HG02588 (cell line): ENCODE results near the gene USP11.

Experiments
- ATAC-seq: cut with Tn5 transposase; IDR thresholded peaks from one replicate; pipeline ENCODE4 v1.9.1; 2021; ENCODE audit warnings: mild to moderate bottlenecking, moderate library complexity; ENCODE audit not compliant: unreplicated experiment

The USP11 gene

DNA sequence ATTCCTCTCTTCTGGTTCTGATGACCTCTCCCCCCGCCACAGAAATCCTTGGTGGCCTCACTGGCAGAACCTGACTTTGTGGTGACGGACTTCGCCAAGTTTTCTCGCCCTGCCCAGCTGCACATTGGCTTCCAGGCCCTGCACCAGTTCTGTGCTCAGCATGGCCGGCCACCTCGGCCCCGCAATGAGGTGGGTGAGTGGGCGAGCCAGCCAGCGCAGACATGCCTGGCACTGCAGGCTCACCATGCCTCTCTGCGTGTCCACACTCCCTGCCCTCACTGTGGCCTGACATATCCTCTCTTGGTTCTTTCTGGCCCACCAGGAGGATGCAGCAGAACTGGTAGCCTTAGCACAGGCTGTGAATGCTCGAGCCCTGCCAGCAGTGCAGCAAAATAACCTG, 30.5 kb upstream of the USP11 start:
- ATAC-seq = no peak

DNA sequence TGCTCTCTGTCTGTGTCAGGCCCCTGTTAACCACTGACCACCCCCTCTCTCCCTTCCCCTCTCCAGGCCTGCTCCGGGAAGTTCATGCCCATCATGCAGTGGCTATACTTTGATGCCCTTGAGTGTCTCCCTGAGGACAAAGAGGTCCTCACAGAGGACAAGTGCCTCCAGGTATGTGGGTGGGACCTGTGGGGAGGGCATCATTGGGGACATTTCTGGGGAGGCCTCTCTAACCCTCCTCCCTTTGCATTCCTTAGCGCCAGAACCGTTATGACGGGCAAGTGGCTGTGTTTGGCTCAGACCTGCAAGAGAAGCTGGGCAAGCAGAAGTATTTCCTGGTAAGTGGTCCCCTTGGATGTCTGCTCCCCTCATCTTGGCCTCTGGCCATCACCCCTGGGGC, 29.9 kb upstream of the USP11 start:
- no peak for ATAC-seq

DNA sequence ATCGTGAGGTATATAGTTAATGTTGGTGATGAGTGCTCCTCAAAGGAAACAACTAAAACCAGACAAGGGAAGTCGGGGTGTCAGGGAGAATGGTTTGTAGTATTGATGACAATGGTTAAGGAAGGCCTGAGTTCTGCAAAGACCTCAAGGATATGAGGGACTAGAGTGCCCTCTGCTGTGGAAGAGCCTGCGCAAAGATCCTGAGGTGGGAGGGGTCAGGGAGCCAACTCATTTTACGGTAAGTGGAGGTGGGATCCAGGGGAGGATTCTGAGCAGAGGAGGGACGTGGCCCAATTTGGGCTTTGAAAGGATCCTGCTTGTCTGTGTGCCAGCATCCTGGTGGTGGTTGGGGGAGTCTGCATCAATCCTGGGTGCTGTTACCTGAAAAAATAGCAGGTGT, 27.8 kb upstream of the USP11 start:
- no peak for ATAC-seq

DNA sequence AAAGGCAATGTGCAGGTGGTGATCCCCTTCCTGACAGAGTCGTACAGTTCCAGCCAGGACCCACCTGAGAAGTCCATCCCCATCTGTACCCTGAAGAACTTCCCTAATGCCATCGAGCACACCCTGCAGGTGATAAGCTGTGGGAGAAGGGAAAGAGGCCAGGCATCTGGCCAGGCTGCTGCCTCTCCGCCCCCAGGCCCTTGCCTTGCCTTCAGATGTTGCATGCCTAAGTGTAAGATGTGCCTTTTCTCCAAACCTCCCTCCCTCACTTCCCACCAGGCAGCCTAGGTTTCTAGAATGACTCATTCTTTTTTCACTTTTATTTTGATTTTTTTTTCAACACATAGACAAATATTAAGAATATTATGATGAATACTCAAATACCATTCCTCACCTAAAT, 26.5 kb upstream of the USP11 start:
- no peak for ATAC-seq

DNA sequence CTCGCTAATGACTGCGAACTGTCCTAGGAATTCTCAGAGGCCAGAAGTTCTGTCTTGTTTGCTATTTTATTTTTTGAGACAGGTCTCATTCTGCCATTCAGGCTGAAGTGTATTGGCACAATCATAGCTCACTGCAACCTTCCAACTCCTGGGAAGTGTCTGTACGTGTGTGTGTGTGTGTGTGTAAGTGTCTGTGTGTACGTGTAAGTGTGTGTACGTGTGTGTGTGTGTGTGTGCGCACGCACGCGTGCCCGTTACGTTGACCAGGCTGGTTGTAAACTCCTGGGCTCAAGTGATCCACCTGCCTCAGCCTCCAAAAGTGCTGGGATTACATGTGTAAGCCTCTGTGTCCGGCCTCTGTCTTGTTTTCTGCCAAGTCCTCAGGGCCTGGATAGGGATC, 24.7 kb upstream of the USP11 start:
- no peak for ATAC-seq

DNA sequence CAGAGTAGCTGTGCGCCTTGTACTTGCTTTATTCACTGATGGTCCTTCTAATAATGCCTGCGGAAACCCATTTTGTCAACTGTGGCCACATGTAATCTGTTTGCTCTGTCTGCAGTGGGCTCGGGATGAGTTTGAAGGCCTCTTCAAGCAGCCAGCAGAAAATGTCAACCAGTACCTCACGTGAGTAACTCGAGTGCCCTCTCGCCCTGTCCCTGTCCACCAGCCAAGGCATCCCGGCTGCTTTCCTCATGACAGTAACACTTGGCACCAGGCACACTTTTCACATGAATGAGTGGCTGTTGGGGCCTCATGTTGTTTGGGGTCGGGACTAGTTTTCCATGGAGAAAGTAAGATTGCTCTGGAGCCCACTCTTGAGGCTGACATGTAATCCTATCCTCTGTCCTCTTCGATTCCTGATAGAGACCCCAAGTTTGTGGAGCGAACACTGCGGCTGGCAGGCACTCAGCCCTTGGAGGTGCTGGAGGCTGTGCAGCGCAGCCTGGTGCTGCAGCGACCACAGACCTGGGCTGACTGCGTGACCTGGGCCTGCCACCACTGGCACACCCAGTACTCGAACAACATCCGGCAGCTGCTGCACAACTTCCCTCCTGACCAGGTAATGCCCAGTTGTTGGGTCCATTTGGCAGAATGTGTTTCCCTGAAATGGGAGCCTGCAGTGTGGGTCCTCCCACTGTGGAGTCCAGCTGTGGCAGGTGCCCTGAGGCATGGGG, 23.1 kb upstream of the USP11 start:
- ATAC-seq = no peak

DNA sequence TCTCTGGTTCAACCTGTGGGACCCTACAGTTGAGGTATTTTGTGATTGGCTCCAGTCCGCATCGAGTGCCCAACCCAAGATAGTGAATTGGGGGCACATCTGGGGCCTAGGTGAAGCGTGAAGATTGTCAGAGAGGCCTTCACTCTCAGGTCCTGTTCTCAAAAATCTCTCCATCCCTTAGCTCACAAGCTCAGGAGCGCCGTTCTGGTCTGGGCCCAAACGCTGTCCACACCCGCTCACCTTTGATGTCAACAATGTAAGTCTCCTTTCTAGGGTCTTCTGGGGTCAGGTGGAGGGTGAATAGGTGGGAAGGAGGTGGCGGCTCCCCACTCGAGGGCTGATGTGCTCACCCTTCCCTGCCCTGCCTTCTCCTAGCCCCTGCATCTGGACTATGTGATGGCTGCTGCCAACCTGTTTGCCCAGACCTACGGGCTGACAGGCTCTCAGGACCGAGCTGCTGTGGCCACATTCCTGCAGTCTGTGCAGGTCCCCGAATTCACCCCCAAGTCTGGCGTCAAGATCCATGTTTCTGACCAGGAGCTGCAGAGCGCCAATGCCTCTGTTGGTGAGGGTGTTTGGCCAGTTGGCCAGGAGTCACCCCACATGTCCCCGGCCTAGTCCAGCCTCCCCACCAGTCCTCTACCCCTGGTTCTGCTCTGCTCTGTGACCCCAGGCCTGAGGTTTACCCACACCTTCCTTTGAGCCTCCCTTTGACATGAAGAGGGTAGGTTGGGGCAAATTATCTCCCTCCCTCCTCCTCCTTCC, 22.0 kb upstream of the USP11 start:
- no peak for ATAC-seq

DNA sequence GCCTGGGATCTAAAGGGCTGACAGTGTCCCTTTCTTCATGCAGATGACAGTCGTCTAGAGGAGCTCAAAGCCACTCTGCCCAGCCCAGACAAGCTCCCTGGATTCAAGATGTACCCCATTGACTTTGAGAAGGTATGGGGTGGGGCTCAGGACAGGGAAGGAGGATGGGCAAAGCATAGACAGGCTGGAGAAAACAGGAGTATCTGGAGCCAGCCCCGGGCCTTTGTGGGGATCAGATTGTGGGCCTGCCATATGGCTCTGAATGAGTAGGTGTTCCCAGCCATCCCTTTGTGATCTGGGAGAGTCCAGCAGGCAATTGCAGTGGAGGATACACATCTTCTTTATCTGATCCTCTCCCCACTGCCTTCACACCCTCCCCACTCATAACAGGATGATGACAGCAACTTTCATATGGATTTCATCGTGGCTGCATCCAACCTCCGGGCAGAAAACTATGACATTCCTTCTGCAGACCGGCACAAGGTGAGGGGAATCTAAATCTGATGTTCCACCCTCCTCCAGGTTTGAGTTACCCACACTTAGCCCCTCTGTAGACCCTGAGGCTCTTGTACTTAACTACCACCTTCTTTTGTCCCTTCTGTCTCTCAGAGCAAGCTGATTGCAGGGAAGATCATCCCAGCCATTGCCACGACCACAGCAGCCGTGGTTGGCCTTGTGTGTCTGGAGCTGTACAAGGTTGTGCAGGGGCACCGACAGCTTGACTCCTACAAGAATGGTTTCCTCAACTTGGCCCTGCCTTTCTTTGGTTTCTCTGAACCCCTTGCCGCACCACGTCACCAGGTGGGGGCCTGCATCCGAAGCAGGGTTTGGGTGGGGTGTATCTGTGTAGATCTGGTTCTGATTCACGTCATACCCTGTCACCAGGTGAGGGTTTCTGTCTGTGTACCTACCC, 20.2 kb upstream of the USP11 start:
- ATAC-seq = no peak

DNA sequence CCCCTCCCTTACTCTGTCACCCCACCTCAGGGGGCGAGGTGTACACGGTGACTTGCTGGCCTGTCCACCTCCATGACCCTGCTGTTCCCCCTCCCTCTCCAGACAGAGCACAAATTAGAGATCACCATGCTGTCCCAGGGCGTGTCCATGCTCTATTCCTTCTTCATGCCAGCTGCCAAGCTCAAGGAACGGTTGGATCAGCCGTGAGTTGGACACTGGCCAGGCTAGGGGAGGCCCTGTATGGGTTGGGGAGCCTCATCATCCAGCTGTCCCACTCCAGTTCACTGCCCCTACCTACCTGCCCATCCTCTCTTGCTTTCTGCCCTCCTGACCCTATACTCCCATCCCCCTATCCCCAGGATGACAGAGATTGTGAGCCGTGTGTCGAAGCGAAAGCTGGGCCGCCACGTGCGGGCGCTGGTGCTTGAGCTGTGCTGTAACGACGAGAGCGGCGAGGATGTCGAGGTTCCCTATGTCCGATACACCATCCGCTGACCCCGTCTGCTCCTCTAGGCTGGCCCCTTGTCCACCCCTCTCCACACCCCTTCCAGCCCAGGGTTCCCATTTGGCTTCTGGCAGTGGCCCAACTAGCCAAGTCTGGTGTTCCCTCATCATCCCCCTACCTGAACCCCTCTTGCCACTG, 18.3 kb upstream of the USP11 start:
- no peak for ATAC-seq

DNA sequence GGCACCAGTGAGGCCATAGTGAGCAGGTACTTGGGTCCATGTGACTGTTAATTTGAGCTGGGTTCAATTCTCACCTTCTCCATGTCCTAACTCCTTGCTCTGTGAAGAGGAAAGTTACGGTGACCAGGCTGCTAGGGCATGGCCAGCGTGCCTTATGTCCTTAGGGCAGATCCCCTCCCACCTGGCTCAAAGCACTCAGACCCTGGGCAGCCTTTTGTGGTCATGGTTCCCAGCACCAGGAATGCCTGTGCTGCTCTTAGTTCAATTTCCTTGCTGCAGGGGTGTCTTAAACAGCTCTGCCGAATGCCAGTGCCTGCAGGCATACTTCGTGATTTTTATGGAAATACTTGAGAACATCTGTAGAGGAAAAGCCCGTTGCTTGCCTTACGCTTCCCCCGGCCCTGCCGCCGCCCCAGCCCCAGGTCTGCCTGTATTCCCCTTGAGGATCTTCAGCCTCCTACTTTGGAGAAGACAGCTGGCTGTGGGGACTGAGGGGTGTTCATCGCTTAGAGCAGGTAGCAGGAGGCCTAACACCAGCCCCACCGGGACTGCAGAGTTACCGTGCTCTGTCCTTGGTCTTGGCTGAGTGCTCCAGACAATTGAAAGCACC, 17.4 kb upstream of the USP11 start:
- ATAC-seq = no peak

DNA sequence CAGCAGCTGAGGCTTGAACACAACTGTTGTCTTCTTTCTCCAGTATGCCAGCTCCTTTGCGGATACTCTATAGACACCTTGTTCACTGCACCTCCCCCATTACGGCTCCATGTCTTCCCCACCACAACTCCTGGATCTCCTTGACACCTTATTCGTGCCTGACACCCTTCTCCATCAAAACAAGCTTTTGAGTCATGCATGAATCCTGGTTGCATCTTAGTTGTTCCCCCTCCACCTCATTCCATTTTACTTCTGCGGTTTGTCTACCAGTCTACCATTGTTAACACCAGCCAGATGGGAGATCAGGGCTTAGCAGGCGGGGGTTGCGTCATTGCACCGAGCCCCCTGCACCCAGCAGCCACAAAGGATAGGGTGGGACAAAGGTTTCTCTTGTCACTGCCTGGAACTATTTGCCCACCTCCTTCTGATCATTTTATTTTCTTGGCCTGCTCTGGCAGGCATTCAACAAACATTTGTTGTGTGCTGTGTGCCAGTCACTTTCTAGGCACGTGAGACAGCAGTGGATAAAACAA, 16.4 kb upstream of the USP11 start:
- ATAC-seq = no peak

DNA sequence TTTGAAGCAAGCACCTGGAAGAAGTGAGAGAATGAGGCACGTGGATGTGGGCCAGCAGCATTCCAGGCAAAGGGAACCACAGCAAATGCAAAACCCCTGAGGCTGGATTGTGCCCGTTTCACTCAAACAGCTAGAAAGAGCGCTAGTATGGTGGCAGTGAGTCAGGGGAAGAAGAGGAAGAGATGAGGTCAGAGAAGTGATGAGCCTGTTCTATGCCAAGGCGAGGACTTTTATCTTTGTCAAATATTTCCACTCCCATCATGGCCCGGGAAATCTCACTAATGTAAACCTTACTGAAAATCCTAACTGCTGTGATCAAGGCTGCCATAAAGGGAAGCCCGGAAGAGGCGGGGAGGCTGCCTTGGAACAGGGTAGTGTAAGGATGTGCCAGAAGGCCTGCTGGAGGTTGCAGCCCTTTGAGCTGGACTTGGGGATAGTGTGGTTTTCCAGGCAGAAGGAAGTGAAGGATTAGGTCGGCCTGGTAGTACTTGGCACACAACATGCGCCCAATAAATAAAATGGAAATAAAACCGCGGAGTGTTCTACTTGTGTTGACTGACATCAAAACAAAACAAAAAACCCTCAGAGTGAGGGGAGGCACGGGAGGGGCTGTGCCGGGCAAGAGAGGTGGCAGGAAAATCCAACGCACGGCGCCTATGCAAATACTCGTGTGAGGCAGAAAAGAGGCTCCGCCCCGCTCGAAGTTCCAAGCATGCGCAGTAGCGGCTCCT, 15.5 kb upstream of the USP11 start:
- ATAC-seq = no peak

DNA sequence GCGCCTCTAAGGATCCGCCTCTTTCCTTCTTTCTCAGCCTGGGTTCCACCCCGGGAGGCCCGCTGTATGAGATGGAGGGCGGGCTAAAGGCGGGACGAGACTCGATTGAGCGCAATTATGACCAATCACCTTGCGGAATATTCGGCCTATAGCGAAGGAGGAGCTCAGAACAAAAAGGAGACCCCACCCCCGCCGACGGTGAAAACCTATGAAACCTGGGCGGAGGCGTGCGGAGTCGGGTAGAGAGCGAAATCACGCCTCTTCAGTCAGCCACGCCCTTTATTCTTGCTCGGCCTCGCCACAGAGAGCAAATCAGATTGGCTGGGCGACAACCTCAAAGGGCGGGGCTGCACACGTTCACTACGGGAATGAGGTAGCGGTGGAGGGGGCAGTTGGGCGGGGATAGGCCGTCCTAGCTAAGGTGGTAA, 14.9 kb upstream of the USP11 start:
- peak; percentile 86 for ATAC-seq

DNA sequence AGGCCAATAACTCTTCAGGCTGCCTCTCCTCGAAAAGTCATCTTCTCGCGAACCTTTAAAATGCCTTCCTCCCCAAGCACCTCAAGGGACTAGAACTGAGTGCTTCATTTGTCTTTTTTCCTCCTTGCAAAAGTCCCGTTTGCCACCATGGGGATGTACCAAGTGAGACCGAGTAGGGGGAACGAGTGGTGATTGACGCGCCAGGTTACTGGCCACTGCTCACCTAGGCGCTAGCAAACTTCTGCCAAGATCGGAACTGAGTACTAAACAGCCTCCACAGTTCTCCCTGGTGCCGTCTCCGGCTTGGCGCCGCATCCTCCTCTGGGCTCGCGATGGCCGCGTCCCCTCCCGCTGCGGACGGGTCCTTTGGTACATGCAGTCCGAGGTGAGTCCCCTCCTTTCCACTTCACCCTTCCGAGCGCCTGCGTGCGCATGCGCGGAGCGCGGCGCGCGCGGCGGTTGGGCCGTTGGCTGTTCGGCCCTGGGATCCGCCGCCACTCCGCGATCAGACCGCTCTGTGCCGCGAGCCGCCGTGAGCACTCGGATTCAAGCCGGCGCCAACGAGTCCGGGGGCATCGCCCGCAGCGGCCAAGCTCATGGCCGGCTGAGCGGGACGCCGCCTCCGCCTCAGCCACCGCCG, 14.4 kb upstream of the USP11 start, which contains the start of gene CDK16:
Gene CDK16 (plus strand): TSS at position 402 of the 640 bp plus-strand sequence. CDS start 4,877 bp downstream, outside the sequence.
- ATAC-seq = peak; percentile 39

DNA sequence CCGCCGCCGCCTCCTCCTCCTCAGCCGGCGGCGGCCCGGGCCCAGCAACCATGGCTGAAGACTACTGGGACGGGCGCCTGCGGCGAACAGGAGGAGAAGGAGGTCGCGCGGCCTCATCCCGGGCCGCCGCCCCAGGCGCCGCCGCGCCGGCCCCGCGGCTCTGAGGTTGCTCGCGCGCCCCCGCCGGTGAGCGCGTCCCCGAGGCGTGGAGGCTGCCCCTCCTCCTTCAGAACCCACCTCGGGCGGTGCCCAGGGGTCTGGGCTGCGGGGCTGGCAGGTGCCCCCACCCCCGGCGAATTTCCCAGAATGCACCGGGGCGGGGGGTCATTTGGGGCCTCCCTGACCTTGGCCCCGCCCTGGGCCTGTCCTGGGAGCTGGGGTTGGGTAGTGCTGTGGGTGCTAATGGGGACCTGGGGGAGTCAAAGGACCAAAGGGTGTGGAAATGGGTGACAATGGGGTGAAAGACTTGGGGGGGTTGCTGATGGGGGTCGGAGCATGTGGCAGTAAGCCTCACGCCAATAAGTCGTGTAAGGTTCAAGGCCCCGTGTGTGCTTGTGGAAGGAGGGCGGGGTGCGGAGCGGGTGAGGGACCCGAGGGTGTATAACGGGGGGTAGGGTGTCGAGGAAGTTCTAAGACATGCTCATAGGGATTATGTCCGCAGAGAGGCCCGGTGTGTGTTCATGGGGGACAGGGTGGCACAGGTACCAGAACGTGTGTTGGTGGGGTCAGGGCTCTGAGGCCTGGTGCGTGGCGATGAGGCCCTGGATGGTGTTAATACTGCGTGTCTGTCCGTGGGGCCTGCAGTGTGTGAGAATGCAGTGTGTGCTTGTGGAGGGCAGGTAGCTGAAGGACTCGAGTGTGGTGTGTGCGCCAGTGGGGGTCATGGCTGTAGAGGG, 13.6 kb upstream of the USP11 start:
- ATAC-seq = no peak

DNA sequence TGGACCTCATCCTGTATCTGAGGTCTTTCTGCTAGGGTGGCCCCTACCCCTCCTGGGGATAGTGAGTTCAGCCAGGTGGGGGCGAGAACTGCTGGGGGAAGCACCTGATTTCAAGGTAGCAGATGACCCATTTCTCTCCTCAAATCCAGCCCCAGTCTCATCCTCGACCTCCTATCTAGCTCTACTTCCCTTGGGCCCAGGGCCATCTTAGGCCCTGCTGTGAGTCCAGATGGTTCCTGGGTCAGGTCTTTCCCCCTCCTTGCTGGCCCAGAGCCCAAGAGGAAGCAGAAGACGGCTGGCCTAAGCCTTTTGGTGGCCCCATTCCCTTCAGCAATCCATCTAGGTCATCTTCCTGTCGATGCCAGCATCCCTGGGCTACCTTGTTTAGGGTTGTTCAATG, 11.1 kb upstream of the USP11 start:
- no peak for ATAC-seq

DNA sequence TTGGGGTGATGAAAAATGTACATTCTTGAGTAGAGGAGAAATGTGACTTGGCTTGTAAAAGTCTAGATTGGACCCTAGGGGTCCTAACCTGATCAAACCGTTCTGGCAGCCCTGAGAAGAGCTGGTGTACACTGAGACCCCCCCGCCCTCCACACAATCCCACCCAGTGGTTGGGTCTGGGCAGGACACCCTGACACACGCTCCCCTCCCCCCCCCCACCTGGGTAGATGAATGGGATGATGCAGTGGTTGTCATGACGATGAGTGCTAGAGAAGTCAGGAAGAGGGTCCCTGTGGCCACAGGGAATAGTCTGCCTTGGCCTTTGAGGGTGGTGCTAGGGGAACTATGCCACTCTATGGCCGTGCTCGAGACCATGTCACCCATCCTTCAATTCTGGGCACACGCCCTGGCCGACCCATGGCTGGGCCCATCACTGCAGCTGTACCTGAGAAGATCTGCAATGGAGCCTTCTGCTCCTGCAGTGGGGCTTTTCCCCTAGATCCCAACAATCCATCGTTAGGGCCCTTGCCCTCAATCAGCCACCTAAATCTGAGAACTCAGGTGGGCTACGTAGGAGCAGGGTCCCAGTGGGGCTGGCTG, 10.0 kb upstream of the USP11 start:
- ATAC-seq = no peak
